ENCODE results near the gene FAM180A. TPM values are rescaled to one million over a fixed set of nuclear protein-coding genes. Genes with fewer than 3 reads are reported as not detected.

The FAM180A gene
- total RNA-seq, 2 experiments from 2014 or later: not detected

DNA sequence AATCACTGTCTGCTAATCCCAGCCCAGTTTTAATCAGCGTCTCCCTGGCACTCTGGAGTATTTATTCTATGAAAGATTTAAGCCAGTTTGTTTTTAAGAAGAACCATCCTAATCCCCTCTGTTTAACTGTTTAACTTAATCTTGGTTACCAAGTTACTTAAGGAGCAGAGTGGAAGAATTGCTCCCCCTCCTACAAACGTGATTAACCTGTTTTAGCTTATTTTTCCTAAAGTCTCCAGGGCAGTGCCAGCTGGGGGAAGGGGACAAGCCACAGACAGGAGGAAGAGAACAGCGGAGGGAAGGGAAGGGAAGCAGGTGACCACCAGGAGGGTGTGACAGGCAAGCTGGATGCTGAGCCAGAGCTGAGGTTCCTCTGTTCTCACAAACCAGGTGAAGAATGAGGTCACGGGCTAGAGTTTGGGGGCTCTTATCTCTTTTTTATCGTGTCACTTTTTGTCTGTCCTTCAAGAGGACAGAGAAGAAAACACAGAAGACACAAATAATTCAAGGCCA, 22.3 kb downstream of the FAM180A start:
- intact Hi-C loops (cut with micrococcal nuclease; ENCODE audit: unreplicated experiment): no loop called here
- TF ChIP-seq EZH2phosphoT487 (IDR thresholded peaks at IDR 0.05; ENCODE audit: borderline replicate concordance, low read depth, low read length): no peak
- TF ChIP-seq, protein P1, sequence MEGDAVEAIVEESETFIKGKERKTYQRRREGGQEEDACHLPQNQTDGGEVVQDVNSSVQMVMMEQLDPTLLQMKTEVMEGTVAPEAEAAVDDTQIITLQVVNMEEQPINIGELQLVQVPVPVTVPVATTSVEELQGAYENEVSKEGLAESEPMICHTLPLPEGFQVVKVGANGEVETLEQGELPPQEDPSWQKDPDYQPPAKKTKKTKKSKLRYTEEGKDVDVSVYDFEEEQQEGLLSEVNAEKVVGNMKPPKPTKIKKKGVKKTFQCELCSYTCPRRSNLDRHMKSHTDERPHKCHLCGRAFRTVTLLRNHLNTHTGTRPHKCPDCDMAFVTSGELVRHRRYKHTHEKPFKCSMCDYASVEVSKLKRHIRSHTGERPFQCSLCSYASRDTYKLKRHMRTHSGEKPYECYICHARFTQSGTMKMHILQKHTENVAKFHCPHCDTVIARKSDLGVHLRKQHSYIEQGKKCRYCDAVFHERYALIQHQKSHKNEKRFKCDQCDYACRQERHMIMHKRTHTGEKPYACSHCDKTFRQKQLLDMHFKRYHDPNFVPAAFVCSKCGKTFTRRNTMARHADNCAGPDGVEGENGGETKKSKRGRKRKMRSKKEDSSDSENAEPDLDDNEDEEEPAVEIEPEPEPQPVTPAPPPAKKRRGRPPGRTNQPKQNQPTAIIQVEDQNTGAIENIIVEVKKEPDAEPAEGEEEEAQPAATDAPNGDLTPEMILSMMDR (conservative IDR thresholded peaks at IDR 0.05; ENCODE audit: low read length): no peak
- POLR2A ChIA-PET: interaction anchor here (1.0 to 1.3 kb wide), 2 partner anchors 14 to 25 kb away, joined by 4 to 5 read pairs; no protein-coding TSS in a partner anchor
- Histone ChIP-seq H3K27ac (ENCODE audit: low read depth, low read length, poor library complexity, severe bottlenecking) (no peak overlapping the region), H3K9me3 (ENCODE audit: low read length) (no peaks in the 10 kb centered on the region), H3K4me1 (ENCODE audit: insufficient read depth, low read length, poor library complexity, severe bottlenecking) (no peaks in the 10 kb centered on the region), H3K36me3 (ENCODE audit: insufficient read depth, low read length) (no peaks in the 10 kb centered on the region), H3K4me2 (ENCODE audit: low read length) (no peak overlapping the region), H3K9me2 (ENCODE audit: insufficient read depth, low read length) (no peaks in the 10 kb centered on the region), H2AFZ (ENCODE audit: low read length) (no peak overlapping the region), H3K4me3 (ENCODE audit: low read depth, low read length, poor library complexity, severe bottlenecking) (no peak overlapping the region), H3K79me2 (ENCODE audit: insufficient read depth, low read depth, low read length) (no peaks in the 10 kb centered on the region), H4K20me1 (ENCODE audit: insufficient read depth, low read length) (no peaks in the 10 kb centered on the region)
- CTCF ChIA-PET (ENCODE audit: unreplicated experiment): no interaction called here
- no TSS peak for BruUV-seq (replicated peaks)
- no peak for DNase-seq (ENCODE audit: low spot score)

DNA sequence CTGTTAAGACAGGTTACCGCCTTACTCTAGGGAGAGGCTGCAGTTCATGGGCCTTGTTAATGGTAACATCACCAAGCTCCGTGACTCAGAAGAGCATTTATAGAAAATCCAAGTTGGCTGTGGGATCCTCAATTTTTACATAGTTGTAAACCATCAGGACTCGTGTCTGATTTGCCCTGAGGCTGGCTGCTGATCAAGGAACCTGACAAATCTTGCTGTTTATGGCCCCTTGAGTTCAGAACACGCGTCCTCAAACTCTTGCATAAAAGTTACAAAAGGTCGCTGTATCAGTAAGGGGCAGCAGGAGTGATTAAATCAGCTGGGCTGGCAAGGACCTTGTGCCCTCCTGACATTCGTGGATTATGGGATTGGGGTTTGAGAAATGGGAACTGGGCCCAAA, 25.2 kb downstream of the FAM180A start:
- Histone ChIP-seq H3K4me3 (ENCODE audit: low read depth, low read length, poor library complexity, severe bottlenecking) (no peak overlapping the region), H3K9me3 (ENCODE audit: low read length) (no peaks in the 10 kb centered on the region), H4K20me1 (ENCODE audit: insufficient read depth, low read length) (no peaks in the 10 kb centered on the region), H3K4me1 (ENCODE audit: insufficient read depth, low read length, poor library complexity, severe bottlenecking) (no peaks in the 10 kb centered on the region), H3K9me2 (ENCODE audit: insufficient read depth, low read length) (no peaks in the 10 kb centered on the region), H3K36me3 (ENCODE audit: insufficient read depth, low read length) (no peaks in the 10 kb centered on the region), H3K27ac (ENCODE audit: low read depth, low read length, poor library complexity, severe bottlenecking) (no peak overlapping the region), H2AFZ (ENCODE audit: low read length) (no peak overlapping the region), H3K4me2 (ENCODE audit: low read length) (no peak overlapping the region), H3K79me2 (ENCODE audit: insufficient read depth, low read depth, low read length) (no peaks in the 10 kb centered on the region)
- no peak for DNase-seq (ENCODE audit: low spot score)
- CTCF ChIA-PET (ENCODE audit: unreplicated experiment): no interaction called here
- no peak for TF ChIP-seq EZH2phosphoT487 (IDR thresholded peaks at IDR 0.05; ENCODE audit: borderline replicate concordance, low read depth, low read length)
- TF ChIP-seq, protein P1 (conservative IDR thresholded peaks at IDR 0.05; ENCODE audit: low read length): no peak
- intact Hi-C loops (cut with micrococcal nuclease; ENCODE audit: unreplicated experiment): no loop called here
- POLR2A ChIA-PET: no interaction called here
- BruUV-seq (replicated peaks): no TSS peak

GRCh38 chr7:135721198-135721820, 27.3 kb downstream of the FAM180A start:
- intact Hi-C loops (cut with micrococcal nuclease; ENCODE audit: unreplicated experiment): no loop called here
- no peaks in the 10 kb centered on the region for H3K36me3 ChIP-seq (ENCODE audit: insufficient read depth, low read length)
- H3K9me2 ChIP-seq (ENCODE audit: insufficient read depth, low read length): no peaks in the 10 kb centered on the region
- no peak overlapping the region for H3K4me3 ChIP-seq (ENCODE audit: low read depth, low read length, poor library complexity, severe bottlenecking)
- no peaks in the 10 kb centered on the region for H4K20me1 ChIP-seq (ENCODE audit: insufficient read depth, low read length)
- no peaks in the 10 kb centered on the region for H3K9me3 ChIP-seq (ENCODE audit: low read length)
- BruUV-seq (replicated peaks): no TSS peak
- POLR2A ChIA-PET: interaction anchor here (0.6 to 1.3 kb wide), 4 partner anchors 9 to 452 kb away, joined by 3 to 8 read pairs (median 4); no protein-coding TSS in a partner anchor
- no peaks in the 10 kb centered on the region for H3K4me1 ChIP-seq (ENCODE audit: insufficient read depth, low read length, poor library complexity, severe bottlenecking)
- no peak for DNase-seq (ENCODE audit: low spot score)
- H3K27ac ChIP-seq (ENCODE audit: low read depth, low read length, poor library complexity, severe bottlenecking): no peak overlapping the region
- CTCF ChIA-PET (ENCODE audit: unreplicated experiment): no interaction called here
- no peak overlapping the region for H3K4me2 ChIP-seq (ENCODE audit: low read length)
- TF ChIP-seq, protein P1 (conservative IDR thresholded peaks at IDR 0.05; ENCODE audit: low read length): no peak
- TF ChIP-seq EZH2phosphoT487 (IDR thresholded peaks at IDR 0.05; ENCODE audit: borderline replicate concordance, low read depth, low read length): no peak
- no peak overlapping the region for H2AFZ ChIP-seq (ENCODE audit: low read length)
- no peaks in the 10 kb centered on the region for H3K79me2 ChIP-seq (ENCODE audit: insufficient read depth, low read depth, low read length)
